PC-3 (cell line): Measurements from ENCODE around the gene MON1A. TPM values are rescaled to one million over a fixed set of nuclear protein-coding genes. Genes with fewer than 3 reads are reported as not detected.
"Not testable (repeated sequence)": the region's sequence is repeated elsewhere in the genome, so short reads cannot be mapped to it uniquely, and the experiment has no call there.

ENCODE experiments used
- ATAC-seq: fragments of 200-7000 bp; cut with Tn5 transposase; 2 replicates; pipeline ENCODE4 v1.9.1; 2020; ENCODE audit warnings: mild to moderate bottlenecking, moderate library complexity
- BruUV-seq: library from RNA; stranded (reverse); fragments of 400-500 nt; replicated peaks from 2 replicates; lab custom pipeline; 2021; lab: Mats Ljungman, UMichigan
- CTCF ChIA-PET: fragments of 300-600 bp; sonication (Branson Sonifier 250); formaldehyde crosslinking; loops from one replicate; lab custom pipeline; 2022; ENCODE audit warnings: antibody characterized with exemption; lab: Charles Lee
- POLR2A ChIA-PET: fragments of 300-600 bp; sonication (Branson Sonifier 250); formaldehyde crosslinking; loops from one replicate; lab custom pipeline; 2022; ENCODE audit warnings: antibody characterized with exemption; ENCODE audit not compliant: unreplicated experiment; lab: Charles Lee
- DNase-seq: peaks from one replicate; pipeline ENCODE4 v3.0.0-alpha.2; 2015
- H2AFZ ChIP-seq: fragments of 300-600 bp; sonication (generic); 2 replicates; pipeline ENCODE4 v1.6.0; 2016; ENCODE audit warnings: antibody characterized with exemption, low read length
- H3F3A ChIP-seq: fragments of 300-600 bp; sonication (generic); one replicate; pipeline ENCODE4 v1.6.0; 2017; ENCODE audit warnings: antibody characterized with exemption, low read length, control low read depth, mild to moderate bottlenecking; ENCODE audit not compliant: unreplicated experiment
- H3K27ac ChIP-seq: fragments of 300-600 bp; sonication (generic); 2 replicates; pipeline ENCODE4 v1.5.1; 2016; ENCODE audit warnings: mild to moderate bottlenecking, low read length
- H3K27me3 ChIP-seq: fragments of 300-600 bp; sonication (generic); 2 replicates; pipeline ENCODE4 v1.6.1; 2016; ENCODE audit warnings: low read length, mixed read lengths
- H3K36me3 ChIP-seq: fragments of 300-600 bp; sonication (generic); 2 replicates; pipeline ENCODE4 v1.6.1; 2016; ENCODE audit warnings: low read depth, mixed run types, low read length, mixed read lengths
- H3K4me1 ChIP-seq: fragments of 300-600 bp; sonication (generic); 2 replicates; pipeline ENCODE4 v1.5.1; 2016; ENCODE audit warnings: low read length; ENCODE audit not compliant: insufficient read depth
- H3K4me2 ChIP-seq: fragments of 300-600 bp; sonication (generic); 2 replicates; pipeline ENCODE4 v1.6.0; 2016; ENCODE audit warnings: low read length
- H3K4me3 ChIP-seq: fragments of 300-600 bp; sonication (generic); 2 replicates; pipeline ENCODE4 v1.5.1; 2016; ENCODE audit warnings: mild to moderate bottlenecking, low read length, mixed read lengths
- H3K79me2 ChIP-seq: fragments of 300-600 bp; sonication (generic); 2 replicates; pipeline ENCODE4 v1.6.1; 2017; ENCODE audit warnings: low read length, mixed read lengths
- H3K9ac ChIP-seq: fragments of 300-600 bp; sonication (generic); 2 replicates; pipeline ENCODE4 v1.6.0; 2016; ENCODE audit warnings: mild to moderate bottlenecking, low read length
- H3K9me2 ChIP-seq: fragments of 300-600 bp; sonication (generic); replicated peaks from 2 replicates; pipeline ENCODE4 v1.6.1; 2016; ENCODE audit warnings: mixed run types, low read length, mixed read lengths
- H3K9me3 ChIP-seq: fragments of 300-600 bp; sonication (generic); 2 replicates; pipeline ENCODE4 v1.6.1; 2016; ENCODE audit warnings: low read length, mixed read lengths
- H4K20me1 ChIP-seq: fragments of 300-600 bp; sonication (generic); 2 replicates; pipeline ENCODE4 v1.6.1; 2016; ENCODE audit warnings: low read length, mixed read lengths
- CTCF ChIP-seq: fragments of 300-600 bp; sonication (generic); conservative IDR thresholded peaks from 2 replicates; pipeline ENCODE4 v1.5.1; 2017; ENCODE audit warnings: antibody characterized with exemption, low read depth, mild to moderate bottlenecking, low read length
- EZH2 ChIP-seq: fragments of 300-600 bp; sonication (generic); IDR thresholded peaks from one replicate; pipeline ENCODE4 v1.6.1; 2017; ENCODE audit warnings: antibody characterized with exemption, mild to moderate bottlenecking, low read length; ENCODE audit not compliant: unreplicated experiment
- EZH2phosphoT487 ChIP-seq: fragments of 300-600 bp; sonication (generic); IDR thresholded peaks from 2 replicates; pipeline ENCODE4 v1.6.1; 2018; ENCODE audit warnings: mild to moderate bottlenecking, antibody characterized with exemption, low read length, borderline replicate concordance
- intact Hi-C: fragments of 100-400 bp; cut with micrococcal nuclease; formaldehyde crosslinking; loops from 2 replicates; pipeline ENCODE4 v1.9.0; 2023
- total RNA-seq: library from RNA; depleted of rRNA; stranded (reverse); fragments of >200 nt; gene quantifications from 2 replicates; pipeline ENCODE4 v1.2.3, GENCODE V29; 2014

The MON1A gene
- total RNA-seq, 1 experiment from 2014 or later: 20.8 TPM

- no peak for TF ChIP-seq EZH2phosphoT487
- no peak for TF ChIP-seq EZH2
- TF ChIP-seq CTCF: peak; percentile 98
- Histone ChIP-seq H3F3A (peaks cover 3% of the 10 kb centered on the region), H3K27me3 (no peaks in the 10 kb centered on the region), H3K9me2 (no peaks in the 10 kb centered on the region), H3K4me2 (peak overlapping the region; percentile 99), H3K36me3 (peaks cover under 1% of the 10 kb centered on the region; the same call in 1 of the 2 replicates), H3K79me2 (peaks cover 36% of the 10 kb centered on the region), H4K20me1 (no peaks in the 10 kb centered on the region), H3K4me3 (peak overlapping the region; percentile 58), H3K27ac (peak overlapping the region; percentile 99), H3K9ac (peak overlapping the region; percentile 52), H3K4me1 (peaks cover 51% of the 10 kb centered on the region), H3K9me3 (no peaks in the 10 kb centered on the region), H2AFZ (peak overlapping the region; percentile 70)
- peak; percentile 61 for ATAC-seq
- ChIA-PET POLR2A (interaction anchor here (1.0 kb wide), 1 partner anchor 34 kb away, joined by 5 read pairs; the partner anchor contains the start of gene RBM6), CTCF (interaction anchor here (0.6 to 1.6 kb wide), 10 partner anchors 17 to 172 kb away, joined by 3 to 18 read pairs (median 4); partner anchors contain the start of genes CDHR4, INKA1 and MON1A)
- peak; percentile 86 for DNase-seq
- BruUV-seq: TSS peak; percentile 7
- intact Hi-C loops: loop anchor here (1.0 to 2.0 kb wide), 5 partner anchors 23 to 203 kb away; partner anchors contain the start of genes MON1A and TRAIP
Observed at GRCh38 chr3:49906073-49906743, 23.4 kb downstream of the MON1A start.

GRCh38 chr3:49904448-49904847 lies 25.2 kb downstream of the MON1A start:
- H4K20me1 ChIP-seq, DNase-seq, ATAC-seq, H3K4me3 ChIP-seq, BruUV-seq, H3K9me3 ChIP-seq, H2AFZ ChIP-seq, H3K27me3 ChIP-seq, H3K9me2 ChIP-seq, H3K36me3 ChIP-seq, CTCF ChIA-PET: not testable (repeated sequence)
- intact Hi-C loops: loop anchor here (5.0 kb wide), 1 partner anchor 117 kb away; the partner anchor contains the start of gene IP6K1
- H3K79me2 ChIP-seq: peaks cover 48% of the 10 kb centered on the region
- peak overlapping the region; percentile 84 for H3K9ac ChIP-seq
- H3K27ac ChIP-seq: peak overlapping the region; percentile 99
- peaks cover 64% of the 10 kb centered on the region for H3K4me1 ChIP-seq
- H3F3A ChIP-seq: peaks cover 11% of the 10 kb centered on the region
- POLR2A ChIA-PET: interaction anchor here (0.6 kb wide), 1 partner anchor 118 kb away, joined by 6 read pairs; the partner anchor contains the start of gene IP6K1
- H3K4me2 ChIP-seq: peak overlapping the region; percentile 99

- peaks cover 55% of the 10 kb centered on the region for H3K79me2 ChIP-seq
- peak within 1 kb of the TSS; percentile 99 for H3K4me2 ChIP-seq
- peak within 1 kb of the TSS; percentile 84 for H3K9ac ChIP-seq
- peaks cover 71% of the 10 kb centered on the region for H3K4me1 ChIP-seq
- peaks cover 11% of the 10 kb centered on the region for H3F3A ChIP-seq
- CTCF ChIA-PET: no interaction called here
- H3K36me3 ChIP-seq: peaks cover 3% of the 10 kb centered on the region
- peak within 1 kb of the TSS; percentile 49; the same call in 1 of the 2 replicates for H2AFZ ChIP-seq
- H3K4me3 ChIP-seq: peak within 1 kb of the TSS; percentile 74
- intact Hi-C loops: loop anchor here (5.0 kb wide), 1 partner anchor 116 kb away; the partner anchor contains the start of gene IP6K1
- peak within 1 kb of the TSS; percentile 99 for H3K27ac ChIP-seq
- H3K9me3 ChIP-seq: no peaks in the 10 kb centered on the region
- DNase-seq: peak; percentile 98
- H4K20me1 ChIP-seq: no peaks in the 10 kb centered on the region
- H3K27me3 ChIP-seq: no peaks in the 10 kb centered on the region
- H3K9me2 ChIP-seq: no peaks in the 10 kb centered on the region
- POLR2A ChIA-PET: interaction anchor here (0.5 to 0.7 kb wide), 3 partner anchors 9 to 117 kb away, joined by 4 to 6 read pairs (median 5); partner anchors contain the start of genes IP6K1 and MON1A
- TF ChIP-seq EZH2phosphoT487 (no peak), EZH2 (no peak), CTCF (no peak)
- BruUV-seq: TSS peak; percentile 73
- ATAC-seq: peak; percentile 58
Observed at GRCh38 chr3:49903451-49904424, 25.9 kb downstream of the MON1A start, which contains the start of gene MST1R. TSS of gene MST1R (minus strand) at chr3:49903873. CDS start at chr3:49903609, 264 bp downstream.
